Measurements from ENCODE around the gene P4HB.

- TF ChIP-seq EZH2 (IDR thresholded peaks at IDR 0.05; ENCODE audit: insufficient read depth, poor library complexity, severe bottlenecking) (no peak), EZH2phosphoT487 (IDR thresholded peaks at IDR 0.05; ENCODE audit: insufficient read depth, low read depth) (no peak)
Measured at GRCh38 chr17:81829858-81830257, 30.5 kb downstream of the P4HB start.

Measured in GM23248 (cell line).